OCI-LY7 (cell line): ENCODE measurements around the gene NLRP8. TPM values are rescaled to one million over a fixed set of nuclear protein-coding genes. Genes with fewer than 3 reads are reported as not detected.

Experiments
- BruUV-seq: library from RNA; stranded (reverse); fragments of 400-500 nt; replicated peaks from 2 replicates; lab custom pipeline; 2021; lab: Mats Ljungman, UMichigan
- CTCF ChIA-PET: fragments of 300-600 bp; sonication (Branson Sonifier 250); formaldehyde crosslinking; loops from one replicate; lab custom pipeline; 2022; ENCODE audit warnings: antibody characterized with exemption; ENCODE audit not compliant: unreplicated experiment; lab: Charles Lee
- POLR2A ChIA-PET: fragments of 300-600 bp; sonication (Branson Sonifier 250); formaldehyde crosslinking; loops from one replicate; lab custom pipeline; 2022; ENCODE audit warnings: antibody characterized with exemption; lab: Charles Lee
- DNase-seq: peaks from one replicate; pipeline ENCODE4 v3.0.0-alpha.2; 2015; ENCODE audit warnings: low spot score
- H2AFZ ChIP-seq: fragments of 200-600 bp; sonication (generic), shearing (Covaris generic); 2 replicates; pipeline ENCODE4 v1.6.1; 2014; ENCODE audit warnings: mild to moderate bottlenecking, antibody characterized with exemption, low read length, moderate library complexity
- H3K27ac ChIP-seq: fragments of 200-600 bp; sonication (generic); 2 replicates; pipeline ENCODE4 v1.5.1; 2014; ENCODE audit warnings: mixed run types, low read depth, mild to moderate bottlenecking, moderate library complexity, low read length, inconsistent platforms; ENCODE audit not compliant: poor library complexity, severe bottlenecking
- H3K36me3 ChIP-seq: fragments of 200-600 bp; sonication (generic); 2 replicates; pipeline ENCODE4 v1.6.1; 2014; ENCODE audit warnings: mild to moderate bottlenecking, antibody characterized with exemption, low read length, moderate library complexity, mixed read lengths; ENCODE audit not compliant: insufficient read depth
- H3K4me1 ChIP-seq: fragments of 200-600 bp; sonication (generic); 2 replicates; pipeline ENCODE4 v1.5.1; 2014; ENCODE audit warnings: mild to moderate bottlenecking, low read length; ENCODE audit not compliant: insufficient read depth, poor library complexity, severe bottlenecking
- H3K4me2 ChIP-seq: fragments of 200-600 bp; sonication (generic); 2 replicates; pipeline ENCODE4 v1.6.1; 2014; ENCODE audit warnings: mild to moderate bottlenecking, low read length
- H3K4me3 ChIP-seq: fragments of 200-600 bp; sonication (generic); 2 replicates; pipeline ENCODE4 v1.5.1; 2014; ENCODE audit warnings: mild to moderate bottlenecking, low read depth, low read length; ENCODE audit not compliant: poor library complexity, severe bottlenecking
- H3K79me2 ChIP-seq: fragments of 200-600 bp; sonication (generic); 2 replicates; pipeline ENCODE4 v1.6.1; 2016; ENCODE audit warnings: low read depth, mild to moderate bottlenecking, low read length, moderate library complexity, mixed read lengths; ENCODE audit not compliant: insufficient read depth
- H3K9me2 ChIP-seq: fragments of 200-600 bp; sonication (generic); 2 replicates; pipeline ENCODE4 v1.6.1; 2016; ENCODE audit warnings: mild to moderate bottlenecking, low read length, mixed read lengths; ENCODE audit not compliant: insufficient read depth
- H3K9me3 ChIP-seq: fragments of 200-600 bp; sonication (generic); 2 replicates; pipeline ENCODE4 v1.6.1; 2014; ENCODE audit warnings: mild to moderate bottlenecking, mixed run types, low read length, mixed read lengths
- H4K20me1 ChIP-seq: fragments of 200-600 bp; sonication (generic); 2 replicates; pipeline ENCODE4 v1.6.1; 2014; ENCODE audit warnings: mild to moderate bottlenecking, antibody characterized with exemption, low read length, moderate library complexity, mixed read lengths; ENCODE audit not compliant: insufficient read depth
- EZH2phosphoT487 ChIP-seq: fragments of 200-600 bp; sonication (generic); IDR thresholded peaks from 2 replicates; pipeline ENCODE4 v1.6.1; 2018; ENCODE audit warnings: low read depth, borderline replicate concordance, mild to moderate bottlenecking, mixed run types, antibody characterized with exemption, low read length, moderate library complexity, mixed read lengths
- intact Hi-C: fragments of 100-400 bp; cut with micrococcal nuclease; formaldehyde crosslinking; loops from one replicate; pipeline ENCODE4 v1.10.0; 2022; ENCODE audit not compliant: unreplicated experiment
- total RNA-seq, 2 experiments: library from RNA; depleted of rRNA in 1 of 2; stranded (reverse); fragments of >200 nt in 1 of 2; shearing (Covaris generic) in 1 of 2; gene quantifications; 2 replicates each; pipeline ENCODE4 v1.2.3, GENCODE V29; 2014 to 2022
- TF ChIP-seq, protein P1 (sequence below): fragments of 200-600 bp; sonication (generic); conservative IDR thresholded peaks from 2 replicates; pipeline ENCODE4 v1.5.1; 2014; ENCODE audit warnings: mild to moderate bottlenecking, antibody characterized with exemption, low read length, moderate library complexity, mixed read lengths

The NLRP8 gene
- total RNA-seq, 2 experiments from 2014 or later = not detected

DNA sequence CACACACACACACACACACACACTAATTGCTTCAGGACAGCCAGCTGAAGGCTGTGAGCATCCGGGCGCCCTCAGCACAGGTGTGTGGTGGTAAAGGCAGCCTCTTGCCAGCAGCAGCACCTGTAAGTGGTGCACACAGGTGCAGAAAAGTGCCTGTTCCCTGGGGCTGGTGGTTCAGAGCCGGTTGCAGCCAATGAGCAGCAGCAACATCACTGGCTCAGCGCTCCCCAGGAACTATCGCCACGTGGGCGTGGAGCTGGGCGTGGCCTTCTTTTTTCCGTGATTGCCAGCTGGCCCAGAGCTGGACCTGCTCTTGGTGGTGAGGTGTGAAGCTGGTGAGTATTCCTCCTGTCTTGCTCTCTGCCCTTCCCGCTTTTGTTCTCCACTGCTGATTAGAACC lies 38.9 kb downstream of the NLRP8 start, which contains the start of gene NLRP5:
Gene NLRP5, plus strand, starts transcription at position 289 of the 400 bp plus-strand sequence.
- H3K9me2 ChIP-seq = no peaks in the 10 kb centered on the region
- ChIA-PET CTCF (no interaction called here), POLR2A (no interaction called here)
- no peaks in the 10 kb centered on the region for H3K9me3 ChIP-seq
- no peaks in the 10 kb centered on the region for H3K36me3 ChIP-seq
- no TSS peak for BruUV-seq
- H3K4me3 ChIP-seq = no peak within 1 kb of the TSS
- intact Hi-C loops = no loop called here
- no peak within 1 kb of the TSS for H2AFZ ChIP-seq
- H3K79me2 ChIP-seq = no peaks in the 10 kb centered on the region
- TF ChIP-seq, protein P1, sequence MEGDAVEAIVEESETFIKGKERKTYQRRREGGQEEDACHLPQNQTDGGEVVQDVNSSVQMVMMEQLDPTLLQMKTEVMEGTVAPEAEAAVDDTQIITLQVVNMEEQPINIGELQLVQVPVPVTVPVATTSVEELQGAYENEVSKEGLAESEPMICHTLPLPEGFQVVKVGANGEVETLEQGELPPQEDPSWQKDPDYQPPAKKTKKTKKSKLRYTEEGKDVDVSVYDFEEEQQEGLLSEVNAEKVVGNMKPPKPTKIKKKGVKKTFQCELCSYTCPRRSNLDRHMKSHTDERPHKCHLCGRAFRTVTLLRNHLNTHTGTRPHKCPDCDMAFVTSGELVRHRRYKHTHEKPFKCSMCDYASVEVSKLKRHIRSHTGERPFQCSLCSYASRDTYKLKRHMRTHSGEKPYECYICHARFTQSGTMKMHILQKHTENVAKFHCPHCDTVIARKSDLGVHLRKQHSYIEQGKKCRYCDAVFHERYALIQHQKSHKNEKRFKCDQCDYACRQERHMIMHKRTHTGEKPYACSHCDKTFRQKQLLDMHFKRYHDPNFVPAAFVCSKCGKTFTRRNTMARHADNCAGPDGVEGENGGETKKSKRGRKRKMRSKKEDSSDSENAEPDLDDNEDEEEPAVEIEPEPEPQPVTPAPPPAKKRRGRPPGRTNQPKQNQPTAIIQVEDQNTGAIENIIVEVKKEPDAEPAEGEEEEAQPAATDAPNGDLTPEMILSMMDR = no peak
- TF ChIP-seq EZH2phosphoT487 = no peak
- H4K20me1 ChIP-seq = no peaks in the 10 kb centered on the region
- H3K4me1 ChIP-seq = no peaks in the 10 kb centered on the region
- DNase-seq = peak; percentile 10
- H3K4me2 ChIP-seq = no peak within 1 kb of the TSS
- no peak within 1 kb of the TSS for H3K27ac ChIP-seq

DNA sequence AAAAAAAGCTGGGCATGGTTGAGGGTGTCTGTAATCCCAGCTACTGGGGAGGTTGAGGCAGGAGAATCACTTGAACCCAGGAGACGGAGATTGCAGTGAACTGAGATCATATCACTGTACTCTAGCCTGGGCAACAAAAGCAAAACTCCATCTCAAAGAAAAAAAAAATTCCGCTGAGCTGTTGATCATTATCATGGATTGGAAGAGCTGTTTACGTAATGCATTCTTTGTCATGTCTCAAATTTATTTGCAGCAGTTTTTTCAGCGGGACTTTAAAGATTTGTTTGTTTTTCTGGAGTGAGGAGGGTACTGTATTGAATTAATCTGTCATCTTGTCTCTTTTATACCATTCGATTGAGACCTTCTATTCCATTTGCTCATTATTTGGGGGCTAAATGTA lies 43.2 kb downstream of the NLRP8 start:
- Histone ChIP-seq H3K9me2 (no peaks in the 10 kb centered on the region), H2AFZ (no peak overlapping the region), H3K4me1 (no peaks in the 10 kb centered on the region), H3K27ac (no peak overlapping the region), H3K79me2 (no peaks in the 10 kb centered on the region), H4K20me1 (no peaks in the 10 kb centered on the region), H3K36me3 (no peaks in the 10 kb centered on the region), H3K4me3 (no peak overlapping the region), H3K9me3 (peaks cover 6% of the 10 kb centered on the region; the same call in 1 of the 2 replicates), H3K4me2 (no peak overlapping the region)
- DNase-seq = no peak
- BruUV-seq = no TSS peak
- POLR2A ChIA-PET = no interaction called here
- CTCF ChIA-PET = no interaction called here
- intact Hi-C loops = no loop called here
- TF ChIP-seq, protein P1 = no peak
- TF ChIP-seq EZH2phosphoT487 = no peak

DNA sequence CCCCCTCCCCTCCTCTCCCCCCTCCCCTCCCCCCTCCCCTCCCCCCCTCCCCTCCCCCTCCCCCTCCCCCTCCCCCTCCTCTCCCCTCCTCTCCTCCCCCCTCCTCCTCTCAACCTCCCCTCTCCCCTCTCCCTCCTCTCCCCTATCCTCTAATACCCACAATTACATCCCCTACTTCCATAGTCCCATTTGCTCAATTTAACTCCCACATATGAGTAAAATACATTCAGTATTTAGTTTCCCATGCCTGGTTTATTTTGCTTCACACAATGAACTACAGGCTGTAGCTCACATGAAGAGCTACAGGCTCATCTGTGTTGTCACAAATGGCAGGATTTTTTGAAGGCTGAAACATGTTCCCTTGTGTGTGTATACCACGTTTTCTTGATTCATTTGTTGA lies 45.9 kb downstream of the NLRP8 start:
- ChIA-PET CTCF (no interaction called here), POLR2A (no interaction called here)
- TF ChIP-seq EZH2phosphoT487 = no peak
- TF ChIP-seq, protein P1 = no peak
- Histone ChIP-seq H3K4me2 (no peak overlapping the region), H4K20me1 (no peaks in the 10 kb centered on the region), H3K9me3 (peaks cover 6% of the 10 kb centered on the region; the same call in 1 of the 2 replicates), H3K9me2 (no peaks in the 10 kb centered on the region), H3K36me3 (no peaks in the 10 kb centered on the region), H3K4me3 (no peak overlapping the region), H3K4me1 (no peaks in the 10 kb centered on the region), H2AFZ (no peak overlapping the region), H3K79me2 (no peaks in the 10 kb centered on the region), H3K27ac (no peak overlapping the region)
- intact Hi-C loops = no loop called here
- DNase-seq = no peak
- BruUV-seq = no TSS peak
